NCI-H1417 (cell line): ENCODE results near the gene SYP.
A peak's percentile ranks its signal among the peaks of the same experiment; 100 is the strongest.
"Not testable (repeated sequence)": the region's sequence is repeated elsewhere in the genome, so short reads cannot be mapped to it uniquely, and the experiment has no call there.

ENCODE experiments used
- DNase-seq, 3 experiments: peaks; one replicate each; lab custom pipeline; 2025; lab: John Stamatoyannopoulos, UW

The SYP gene

GRCh38 chrX:49189606-49190005 is 10.4 kb downstream of the SYP start:
- no peak for DNase-seq

- no peak for DNase-seq
Measured at GRCh38 chrX:49188468-49189076, 11.4 kb downstream of the SYP start.

- DNase-seq = no peak
Measured at GRCh38 chrX:49187526-49187925, 12.5 kb downstream of the SYP start.

- no peak for DNase-seq
Measured at GRCh38 chrX:49187028-49187394, 13.0 kb downstream of the SYP start.

GRCh38 chrX:49186125-49187027 is 13.6 kb downstream of the SYP start, which contains the start of gene PRICKLE3:
Gene PRICKLE3 (minus strand): TSS chrX:49186373. CDS start chrX:49186297, 76 bp downstream.
- DNase-seq = peak; percentile 50 to 54 (median 53)

GRCh38 chrX:49184294-49185281 is 15.4 kb downstream of the SYP start:
- peak; percentile 81 to 96 (median 92) for DNase-seq

GRCh38 chrX:49183701-49184281 is 16.2 kb downstream of the SYP start:
- DNase-seq = no peak

GRCh38 chrX:49179358-49179757 is 20.6 kb downstream of the SYP start:
- DNase-seq = no peak

GRCh38 chrX:49178537-49178936 is 21.5 kb downstream of the SYP start:
- DNase-seq = no peak

GRCh38 chrX:49177873-49178480 is 22.0 kb downstream of the SYP start:
- DNase-seq = no peak

- no peak for DNase-seq
Measured at GRCh38 chrX:49177338-49177833, 22.6 kb downstream of the SYP start.

- DNase-seq = no peak
Measured at GRCh38 chrX:49176421-49177326, 23.3 kb downstream of the SYP start.

GRCh38 chrX:49175435-49176274 is 24.3 kb downstream of the SYP start:
- DNase-seq = no peak

GRCh38 chrX:49174723-49175122 is 25.3 kb downstream of the SYP start:
- DNase-seq = no peak

GRCh38 chrX:49173544-49173943 is 26.4 kb downstream of the SYP start:
- DNase-seq = not testable (repeated sequence)

- peak; percentile 20 to 79 (median 72) for DNase-seq
Measured at GRCh38 chrX:49172280-49172780, 27.7 kb downstream of the SYP start.

GRCh38 chrX:49171752-49172279 is 28.2 kb downstream of the SYP start, which contains the start of gene PLP2:
Gene PLP2 (plus strand): TSS chrX:49171898. CDS start chrX:49172001, 103 bp downstream.
- peak in 2 of 3 experiments; percentile 56 to 60 for DNase-seq

GRCh38 chrX:49167740-49168108 is 32.3 kb downstream of the SYP start:
- DNase-seq = no peak
